HG02759 (cell line): ENCODE results near the gene TSHZ2.
"Not testable (repeated sequence)": the region's sequence is repeated elsewhere in the genome, so short reads cannot be mapped to it uniquely, and the experiment has no call there.

Source experiments
- ATAC-seq: cut with Tn5 transposase; IDR thresholded peaks from one replicate; pipeline ENCODE4 v1.9.1; 2021; ENCODE audit warnings: mild to moderate bottlenecking, moderate library complexity; ENCODE audit not compliant: unreplicated experiment

Gene TSHZ2

DNA sequence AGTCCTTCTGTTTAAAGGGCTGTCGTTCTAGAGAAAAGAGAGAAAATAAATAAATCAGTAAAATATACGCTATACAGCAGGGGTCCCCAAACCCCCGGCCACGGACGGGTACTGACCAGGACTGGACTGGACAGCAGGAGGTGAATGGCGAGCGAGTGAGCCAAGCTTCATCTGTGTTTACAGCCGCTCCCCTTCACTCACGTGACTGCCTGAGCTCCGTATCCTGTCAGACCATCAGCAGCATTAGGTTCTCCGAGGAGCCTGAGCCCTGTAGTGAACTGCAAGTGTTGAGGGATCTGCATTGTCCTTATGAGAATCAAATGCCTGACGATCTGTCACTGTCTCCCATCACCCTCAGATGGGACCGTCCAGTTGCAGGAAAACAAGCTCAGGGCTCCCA is 545.0 kb downstream of the TSHZ2 start:
- no peak for ATAC-seq

DNA sequence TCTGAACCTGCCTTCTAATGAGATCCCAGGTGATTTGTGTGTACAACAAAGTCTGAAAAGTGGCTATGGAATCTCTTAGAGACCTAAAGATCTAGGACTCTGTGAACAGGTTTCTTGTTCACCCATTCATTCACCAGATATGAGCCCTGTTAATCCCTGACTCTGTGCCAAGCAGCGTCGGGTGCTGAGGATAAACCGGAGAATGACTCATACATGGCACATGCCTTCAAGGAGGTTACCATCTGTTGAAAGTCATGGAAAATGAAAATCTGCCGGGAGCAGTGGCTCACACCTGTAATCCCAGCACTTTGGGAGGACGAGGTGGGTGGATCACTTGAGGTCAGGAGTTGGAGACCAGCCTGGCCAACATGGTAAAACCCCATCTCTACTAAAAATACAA is 549.3 kb downstream of the TSHZ2 start:
- not testable (repeated sequence) for ATAC-seq

DNA sequence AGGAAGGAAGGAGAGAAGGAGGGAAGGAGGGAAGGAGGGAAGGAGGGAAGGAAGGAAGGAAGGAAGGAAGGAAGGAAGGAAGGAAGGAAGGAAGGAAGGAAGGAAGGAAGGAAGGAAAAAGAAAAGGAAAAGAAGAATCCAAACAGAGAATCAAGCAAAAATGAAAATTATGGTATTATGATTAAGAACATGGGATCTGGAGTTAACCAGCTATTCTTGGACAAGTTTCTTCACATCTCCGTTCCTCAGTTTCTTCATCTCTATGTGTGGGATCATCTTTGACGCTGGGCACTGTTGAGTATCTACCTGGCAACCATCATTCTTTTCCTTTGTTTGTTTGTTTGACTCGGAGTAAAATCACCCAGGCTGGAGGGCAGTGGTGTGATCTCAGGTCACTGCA is 549.9 kb downstream of the TSHZ2 start:
- no peak for ATAC-seq

DNA sequence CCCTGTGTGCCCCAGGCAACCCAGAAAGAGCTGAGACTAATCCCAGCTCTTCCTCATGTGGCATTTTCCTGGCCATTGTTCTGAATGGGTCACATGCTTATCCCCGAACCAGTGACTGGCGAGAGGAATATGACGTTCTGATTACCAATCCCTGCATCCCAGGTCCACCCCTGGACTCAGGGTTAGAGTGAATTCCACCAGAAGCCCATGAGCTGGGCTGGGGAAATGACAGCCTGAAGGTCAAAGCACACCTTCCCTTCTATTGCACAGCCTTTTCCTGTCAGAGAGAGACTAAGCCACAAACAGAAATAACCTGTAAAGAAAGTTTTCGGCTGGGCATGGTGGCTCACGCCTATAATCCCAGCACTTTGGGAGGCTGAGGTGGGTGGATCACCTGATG is 550.5 kb downstream of the TSHZ2 start:
- no peak for ATAC-seq

DNA sequence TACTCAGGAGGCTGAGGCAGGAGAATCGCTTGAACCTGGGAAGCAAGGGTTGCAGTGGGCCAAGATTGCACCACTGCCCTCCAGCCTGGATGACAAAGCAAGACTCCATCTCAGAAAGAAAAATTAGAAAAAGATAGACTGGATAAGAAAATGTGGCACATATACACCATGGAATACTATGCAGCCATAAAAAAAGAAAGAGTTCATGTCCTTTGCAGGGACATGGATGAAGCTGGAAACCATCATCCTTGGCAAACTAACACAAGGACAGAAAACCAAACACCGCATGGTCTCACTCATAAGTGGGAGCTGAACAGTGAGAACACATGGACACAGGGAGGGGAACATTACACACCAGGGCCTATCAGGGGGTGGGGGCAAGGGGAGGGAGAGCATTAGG is 551.5 kb downstream of the TSHZ2 start:
- ATAC-seq, result not testable (repeated sequence)

DNA sequence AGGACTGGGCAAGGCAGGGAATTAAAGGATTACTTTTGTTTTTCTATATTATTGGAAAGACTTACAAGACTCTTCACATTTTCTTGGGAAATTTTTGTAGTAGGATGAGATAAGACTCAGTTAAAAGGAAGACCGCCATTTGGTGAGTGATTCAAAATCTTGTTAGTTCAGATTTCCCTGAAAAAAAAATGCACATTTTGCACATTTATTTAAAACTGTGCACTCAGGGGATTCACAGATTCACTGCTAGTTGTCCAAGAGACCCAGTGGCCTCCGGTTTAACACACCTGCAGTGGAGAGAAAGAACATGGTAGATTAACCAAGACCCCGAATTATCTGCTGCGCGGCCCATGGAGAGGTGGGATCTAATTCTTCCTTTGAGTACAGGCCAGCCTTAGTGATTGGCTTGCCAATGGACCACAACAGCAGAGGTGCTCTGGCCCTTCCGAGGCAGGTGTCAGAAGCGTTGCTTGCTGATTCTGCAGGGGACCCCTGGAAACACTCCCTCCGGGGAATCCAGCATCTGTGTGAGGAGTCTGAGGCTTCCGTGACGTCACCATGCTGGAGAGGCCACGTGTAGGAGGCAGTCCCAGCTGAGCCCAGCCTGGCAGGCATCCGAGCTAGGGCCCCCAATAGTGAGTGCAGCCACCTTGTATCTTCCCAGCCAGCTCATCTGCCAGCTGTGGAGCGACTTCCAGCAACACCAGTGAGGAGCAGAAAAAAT is 552.6 kb downstream of the TSHZ2 start:
- ATAC-seq, result no peak

DNA sequence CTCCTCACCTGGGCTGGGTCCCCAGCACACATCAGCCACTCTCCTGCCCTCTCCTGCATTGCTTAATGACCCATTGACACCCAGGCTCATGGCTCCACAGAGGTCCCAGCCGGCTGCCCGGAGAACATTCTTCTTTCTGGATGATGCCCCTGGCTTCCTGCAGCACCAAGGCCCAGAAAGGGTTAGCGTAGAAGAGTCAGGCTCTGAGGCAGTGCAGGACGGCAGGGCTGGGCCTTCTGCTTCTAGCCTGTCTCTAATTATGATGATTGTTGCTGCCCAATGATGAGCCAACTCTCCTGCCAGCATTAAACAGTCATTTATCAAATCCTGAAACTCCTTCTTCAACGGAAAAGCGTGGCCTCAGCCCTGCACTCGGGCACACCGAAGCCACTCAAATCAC is 555.0 kb downstream of the TSHZ2 start:
- no peak for ATAC-seq

DNA sequence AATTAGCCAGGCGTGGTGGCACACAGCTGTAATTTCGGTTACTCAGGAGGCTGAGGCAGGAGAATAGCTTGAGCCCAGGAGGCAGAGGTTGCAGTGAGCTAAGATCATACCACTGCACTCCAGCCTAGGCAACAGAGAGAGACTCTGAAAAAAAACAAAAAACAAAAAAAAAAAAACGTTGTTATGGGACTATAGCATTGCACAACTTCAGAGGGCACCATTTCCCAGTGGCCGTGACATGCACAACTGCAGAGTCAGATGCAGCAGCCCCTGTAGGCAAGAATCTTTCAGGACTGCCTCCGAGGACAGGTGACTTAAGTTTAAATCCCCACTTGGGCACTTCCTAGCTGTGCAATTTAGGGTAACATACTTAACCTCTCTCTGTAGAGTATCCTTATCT is 557.5 kb downstream of the TSHZ2 start:
- ATAC-seq, result no peak

DNA sequence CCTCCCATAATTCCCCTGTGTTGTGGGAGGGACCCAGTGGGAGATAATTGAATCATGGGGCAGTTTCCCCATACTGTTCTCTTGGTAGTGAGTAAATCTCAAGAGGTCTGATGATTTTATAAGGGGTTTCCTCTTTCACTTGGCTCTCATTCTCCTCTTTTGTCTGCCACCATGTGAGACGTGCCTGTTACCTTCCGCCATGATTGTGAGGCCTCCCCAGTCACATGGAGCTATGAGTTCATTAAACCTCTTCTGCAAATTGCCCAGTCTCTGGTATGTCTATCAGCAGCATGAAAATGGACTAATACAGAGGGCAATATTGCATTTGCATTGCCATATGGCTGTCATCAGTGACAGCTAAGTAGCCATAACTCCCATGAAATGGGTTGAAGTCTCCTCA is 558.3 kb downstream of the TSHZ2 start:
- no peak for ATAC-seq

DNA sequence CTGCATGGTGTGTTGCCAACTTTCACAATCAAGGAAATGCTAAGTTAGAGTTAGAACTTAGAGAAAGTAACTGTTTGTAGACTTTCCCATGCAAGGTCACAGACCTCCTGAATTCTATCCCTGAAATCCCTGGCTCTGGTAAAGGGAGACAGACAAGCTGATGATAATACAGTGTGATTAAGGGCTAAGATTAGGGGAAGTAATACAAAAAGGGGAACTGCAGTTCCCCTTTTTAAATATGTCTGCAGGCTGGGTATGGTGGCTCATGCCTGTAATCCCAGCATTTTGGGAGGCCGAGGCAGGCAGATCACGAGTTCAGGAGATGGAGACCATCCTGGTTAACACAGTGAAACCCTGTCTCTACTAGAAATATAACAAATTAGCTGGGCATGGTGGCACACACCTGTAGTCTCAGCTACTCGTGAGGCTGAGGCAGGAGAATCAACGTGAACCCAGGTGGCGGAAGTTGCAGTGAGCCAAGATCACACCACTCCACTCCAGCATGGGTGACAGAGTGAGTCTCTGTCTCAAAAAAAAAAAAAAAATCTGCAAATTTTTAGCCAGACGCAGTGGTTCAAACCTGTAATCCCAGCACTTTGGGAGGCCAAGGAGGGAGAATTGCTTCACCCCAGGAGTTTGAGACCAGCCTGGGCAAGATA is 560.6 kb downstream of the TSHZ2 start:
- not testable (repeated sequence) for ATAC-seq

DNA sequence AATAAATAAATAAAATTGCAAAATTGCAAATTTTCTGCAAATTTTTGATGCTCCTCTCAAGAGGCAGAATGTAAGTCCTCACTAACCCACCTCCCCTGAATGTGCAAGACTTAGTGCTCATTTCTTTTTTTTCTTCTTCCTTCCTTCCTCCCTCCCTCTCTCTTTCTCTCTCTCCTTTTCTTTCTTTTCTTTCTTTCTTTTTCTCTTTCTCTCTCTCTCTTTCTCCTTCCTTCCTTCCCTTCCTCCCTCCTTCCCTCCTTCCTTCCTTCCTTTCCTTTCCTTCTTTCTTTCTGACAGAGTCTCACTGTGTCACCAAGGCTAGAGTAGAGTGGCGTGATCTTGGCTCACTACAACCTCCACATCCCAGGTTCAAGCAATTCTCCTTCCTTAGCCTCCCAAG is 561.3 kb downstream of the TSHZ2 start:
- no peak for ATAC-seq

DNA sequence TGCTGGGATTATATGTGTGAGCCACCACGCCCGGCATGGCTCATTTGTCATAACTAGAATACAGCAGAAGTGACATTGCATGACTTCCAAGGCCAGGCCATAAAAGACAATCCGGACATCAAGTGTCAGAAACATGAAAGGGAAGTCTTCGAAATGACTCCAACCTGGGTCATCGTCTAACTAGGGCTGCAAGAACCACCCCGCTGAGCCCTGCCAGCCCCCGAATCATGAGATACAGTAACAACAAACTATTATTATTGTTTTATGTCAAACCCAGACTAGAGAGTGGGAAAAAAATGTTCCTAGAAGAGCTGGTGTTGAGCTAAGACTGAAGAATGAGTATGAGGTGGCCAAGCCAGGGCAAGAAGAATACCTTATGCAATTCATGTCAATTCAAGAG is 561.9 kb downstream of the TSHZ2 start:
- no peak for ATAC-seq

DNA sequence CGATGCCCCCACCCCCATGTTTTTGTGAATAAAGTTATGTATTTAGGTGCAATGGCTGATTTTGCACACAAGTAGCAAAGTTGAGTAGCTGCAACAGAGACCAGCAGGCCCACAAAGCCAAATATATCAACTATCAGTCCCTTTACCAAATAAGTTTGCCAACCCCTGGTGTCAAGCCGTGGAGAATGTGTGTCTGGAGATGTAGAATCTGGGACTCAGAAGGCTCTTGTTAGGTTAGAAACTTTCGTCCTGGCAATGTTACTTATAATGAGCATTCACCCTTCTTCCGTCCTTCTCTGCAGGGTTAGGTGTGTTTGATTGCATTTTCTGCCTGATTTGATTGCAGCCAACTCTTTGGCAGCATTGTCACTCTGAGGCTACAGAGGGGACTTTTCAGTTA is 563.7 kb downstream of the TSHZ2 start:
- no peak for ATAC-seq

DNA sequence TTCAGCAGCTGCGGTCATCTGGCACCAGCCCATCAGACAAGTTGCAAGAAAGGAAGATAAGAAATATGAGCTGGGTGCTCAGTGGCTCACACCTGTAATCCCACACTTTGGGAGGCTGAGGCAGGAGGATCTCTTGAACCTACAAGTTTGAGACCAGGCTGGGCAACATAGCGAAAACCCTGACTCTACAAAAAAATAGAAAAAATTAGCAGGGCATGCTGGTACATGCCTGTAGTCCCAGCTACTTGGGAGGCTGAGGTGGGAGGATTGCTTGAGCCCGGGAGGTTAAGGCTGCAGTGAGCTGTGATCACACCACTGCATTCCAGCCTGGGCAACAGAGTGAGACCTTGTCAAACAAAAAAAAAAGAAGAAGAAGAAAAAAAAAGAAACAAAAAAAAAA is 564.2 kb downstream of the TSHZ2 start:
- ATAC-seq, result not testable (repeated sequence)

DNA sequence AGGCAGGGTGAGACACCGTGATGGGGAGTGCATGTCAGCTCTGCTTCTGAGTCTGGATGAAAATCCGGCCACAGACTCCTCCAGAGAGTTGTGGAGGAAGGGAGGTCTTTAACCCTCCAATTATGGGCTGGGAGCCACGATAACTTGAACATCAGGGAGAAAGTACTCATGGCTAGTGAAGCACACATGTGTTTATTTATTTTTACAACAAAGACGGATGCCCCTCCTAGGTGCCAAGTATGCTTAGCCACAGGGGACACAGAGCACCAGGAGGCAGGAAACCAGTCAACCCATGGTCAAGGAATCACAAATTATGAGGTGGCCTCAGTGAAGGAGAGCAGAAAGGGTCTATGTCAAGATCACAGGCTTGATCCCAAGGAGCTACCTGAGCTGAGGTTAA is 567.4 kb downstream of the TSHZ2 start:
- ATAC-seq, result no peak
